ENCODE measurements around the gene TEKT3. TPM values are rescaled to one million over a fixed set of nuclear protein-coding genes. Genes with fewer than 3 reads are reported as not detected.

TEKT3 gene
- total RNA-seq, 4 donors from 2014 or later, result 0.83 TPM; not detected in 3

GRCh38 chr17:15311996-15312395 lies 29.4 kb downstream of the TEKT3 start:
- Histone ChIP-seq H3K4me1 (peaks cover 0 to 3% (median 0%) of the 10 kb centered on the region in 3 donors), H3K36me3 (no peaks in the 10 kb centered on the region), H3K27ac (no peak overlapping the region), H3K9me3 (no peaks in the 10 kb centered on the region), H3K27me3 (peaks cover 0 to 11% (median 0%) of the 10 kb centered on the region in 4 donors), H3K4me3 (no peak overlapping the region)
- no peak for TF ChIP-seq POLR2A (IDR thresholded peaks at IDR 0.05)
- TF ChIP-seq, protein P1, sequence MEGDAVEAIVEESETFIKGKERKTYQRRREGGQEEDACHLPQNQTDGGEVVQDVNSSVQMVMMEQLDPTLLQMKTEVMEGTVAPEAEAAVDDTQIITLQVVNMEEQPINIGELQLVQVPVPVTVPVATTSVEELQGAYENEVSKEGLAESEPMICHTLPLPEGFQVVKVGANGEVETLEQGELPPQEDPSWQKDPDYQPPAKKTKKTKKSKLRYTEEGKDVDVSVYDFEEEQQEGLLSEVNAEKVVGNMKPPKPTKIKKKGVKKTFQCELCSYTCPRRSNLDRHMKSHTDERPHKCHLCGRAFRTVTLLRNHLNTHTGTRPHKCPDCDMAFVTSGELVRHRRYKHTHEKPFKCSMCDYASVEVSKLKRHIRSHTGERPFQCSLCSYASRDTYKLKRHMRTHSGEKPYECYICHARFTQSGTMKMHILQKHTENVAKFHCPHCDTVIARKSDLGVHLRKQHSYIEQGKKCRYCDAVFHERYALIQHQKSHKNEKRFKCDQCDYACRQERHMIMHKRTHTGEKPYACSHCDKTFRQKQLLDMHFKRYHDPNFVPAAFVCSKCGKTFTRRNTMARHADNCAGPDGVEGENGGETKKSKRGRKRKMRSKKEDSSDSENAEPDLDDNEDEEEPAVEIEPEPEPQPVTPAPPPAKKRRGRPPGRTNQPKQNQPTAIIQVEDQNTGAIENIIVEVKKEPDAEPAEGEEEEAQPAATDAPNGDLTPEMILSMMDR (IDR thresholded peaks at IDR 0.05), result no peak
- 75 to 81% methylated on average over 5 of the region's 5 CpGs for WGBS, 2 donors
- intact Hi-C loops (cut with DNase I), result no loop called here
- no peak for DNase-seq

- no peaks in the 10 kb centered on the region for H3K9me3 ChIP-seq
- H3K27me3 ChIP-seq, result peaks cover 0 to 11% (median 0%) of the 10 kb centered on the region in 4 donors
- no peak overlapping the region for H3K27ac ChIP-seq
- WGBS, 2 donors, result 56 to 72% methylated on average over 3 of the region's 3 CpGs
- DNase-seq, result no peak
- intact Hi-C loops (cut with DNase I), result no loop called here
- H3K36me3 ChIP-seq, result no peaks in the 10 kb centered on the region
- TF ChIP-seq, protein P1 (IDR thresholded peaks at IDR 0.05), result no peak
- TF ChIP-seq POLR2A (IDR thresholded peaks at IDR 0.05), result no peak
- H3K4me3 ChIP-seq, result no peak overlapping the region
- peaks cover 0 to 8% (median 0%) of the 10 kb centered on the region in 3 donors for H3K4me1 ChIP-seq
Measured at GRCh38 chr17:15309793-15310192, 31.6 kb downstream of the TEKT3 start.

DNA sequence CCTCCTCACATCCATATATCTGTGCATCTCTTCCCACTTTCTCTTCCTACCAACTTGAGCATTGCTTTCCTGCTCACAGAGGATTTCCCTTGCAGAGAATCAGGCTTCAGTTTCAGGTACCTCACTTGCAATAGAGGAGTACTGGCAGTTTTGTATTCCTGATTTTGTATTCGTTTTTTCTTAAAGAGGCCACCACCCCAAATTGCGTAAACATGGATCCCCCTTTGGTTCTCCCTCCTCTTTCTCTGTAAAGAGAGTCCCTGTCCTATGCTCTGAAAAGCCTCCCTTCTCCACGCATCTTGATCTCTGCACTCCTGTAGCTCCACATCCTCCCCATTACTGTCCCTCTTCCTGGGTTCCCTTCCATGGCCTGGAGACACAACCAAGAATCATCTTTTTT lies 32.2 kb downstream of the TEKT3 start:
- no peak overlapping the region for H3K4me3 ChIP-seq
- H3K9me3 ChIP-seq, result no peaks in the 10 kb centered on the region
- TF ChIP-seq, protein P1 (IDR thresholded peaks at IDR 0.05), result no peak
- TF ChIP-seq POLR2A (IDR thresholded peaks at IDR 0.05), result no peak
- H3K27ac ChIP-seq, result no peak overlapping the region
- 38 to 70% methylated on average over 3 of the region's 3 CpGs for WGBS, 2 donors
- peaks cover 0 to 8% (median 0%) of the 10 kb centered on the region in 3 donors for H3K4me1 ChIP-seq
- DNase-seq, result no peak
- H3K27me3 ChIP-seq, result peaks cover 0 to 11% (median 0%) of the 10 kb centered on the region in 4 donors
- H3K36me3 ChIP-seq, result no peaks in the 10 kb centered on the region
- intact Hi-C loops (cut with DNase I), result no loop called here

GRCh38 chr17:15308758-15309157 lies 32.6 kb downstream of the TEKT3 start:
- Histone ChIP-seq H3K4me1 (peaks cover 0 to 8% (median 0%) of the 10 kb centered on the region in 3 donors), H3K36me3 (no peaks in the 10 kb centered on the region), H3K4me3 (no peak overlapping the region), H3K9me3 (no peaks in the 10 kb centered on the region), H3K27me3 (peaks cover 0 to 11% (median 0%) of the 10 kb centered on the region in 4 donors), H3K27ac (no peak overlapping the region)
- DNase-seq, result no peak
- 61 to 67% methylated on average over 5 to 7 of the region's 7 CpGs for WGBS, 2 donors
- no peak for TF ChIP-seq POLR2A (IDR thresholded peaks at IDR 0.05)
- TF ChIP-seq, protein P1 (IDR thresholded peaks at IDR 0.05), result no peak
- intact Hi-C loops (cut with DNase I), result no loop called here

- Histone ChIP-seq H3K27ac (no peak overlapping the region), H3K4me3 (no peak overlapping the region), H3K27me3 (peaks cover 0 to 6% (median 0%) of the 10 kb centered on the region in 4 donors), H3K4me1 (peaks cover 0 to 8% (median 0%) of the 10 kb centered on the region in 3 donors), H3K9me3 (no peaks in the 10 kb centered on the region), H3K36me3 (no peaks in the 10 kb centered on the region)
- DNase-seq, result no peak
- TF ChIP-seq, protein P1 (IDR thresholded peaks at IDR 0.05), result no peak
- TF ChIP-seq POLR2A (IDR thresholded peaks at IDR 0.05), result no peak
- intact Hi-C loops (cut with DNase I), result no loop called here
- 40 to 57% methylated on average over 4 of the region's 4 CpGs for WGBS, 2 donors
Measured at GRCh38 chr17:15307710-15308111, 33.7 kb downstream of the TEKT3 start.

All from esophagus squamous epithelium (tissue), 5 donors.